Adrenal gland (tissue), 5 donors: Measurements from ENCODE around the gene ARHGEF33.

Experiments
- CTCF ChIP-seq, 6 experiments: fragments of 450-650 bp in 4 of 6; fragments of 200-600 bp in 2 of 6; sonication (generic) in 1 of 6; IDR thresholded peaks; 1 replicate in 5 of 6; 2 replicates in 1 of 6; pipeline versions ENCODE4 v1.5.1 to v1.8.0; 2016 to 2021; ENCODE audit warnings: antibody characterized with exemption in 6 of 6, mild to moderate bottlenecking in 2 of 6, moderate library complexity in 1 of 6
- POLR2A ChIP-seq, 2 donors: fragments of 450-650 bp; IDR thresholded peaks; one replicate each; pipeline ENCODE4 v1.6.1; 2017; ENCODE audit warnings: antibody characterized with exemption in 2 of 2, mild to moderate bottlenecking in 2 of 2, moderate library complexity in 1 of 2
- donor health status: DM: no; HTN: no; CAD: no.

GRCh38 chr2:39007875-39008504, 118.3 kb downstream of the ARHGEF33 start:
- TF ChIP-seq CTCF (IDR thresholded peaks at IDR 0.05) (no peak), POLR2A (IDR thresholded peaks at IDR 0.05) (no peak)
